ENCODE data around the gene FILIP1.

FILIP1 gene

DNA sequence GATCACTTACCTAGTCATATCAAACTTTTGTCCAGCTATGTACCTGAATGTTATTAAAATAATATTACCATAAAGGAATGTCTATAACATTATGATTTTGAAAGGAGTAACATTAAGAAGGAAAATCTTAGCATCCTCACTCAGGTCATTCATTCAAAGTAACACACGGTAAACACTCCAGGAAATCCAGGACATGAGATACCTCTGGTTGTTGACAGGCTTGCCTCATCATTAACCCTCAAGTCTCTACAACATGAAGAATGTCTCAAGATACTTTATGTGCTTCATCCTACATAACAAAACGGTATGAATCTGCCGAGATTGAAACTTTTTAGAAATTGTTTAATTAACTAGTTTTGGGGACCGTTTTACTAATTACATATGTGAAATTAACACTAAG is 690 bp upstream of the FILIP1 start:
- no peak for DNase-seq

DNA sequence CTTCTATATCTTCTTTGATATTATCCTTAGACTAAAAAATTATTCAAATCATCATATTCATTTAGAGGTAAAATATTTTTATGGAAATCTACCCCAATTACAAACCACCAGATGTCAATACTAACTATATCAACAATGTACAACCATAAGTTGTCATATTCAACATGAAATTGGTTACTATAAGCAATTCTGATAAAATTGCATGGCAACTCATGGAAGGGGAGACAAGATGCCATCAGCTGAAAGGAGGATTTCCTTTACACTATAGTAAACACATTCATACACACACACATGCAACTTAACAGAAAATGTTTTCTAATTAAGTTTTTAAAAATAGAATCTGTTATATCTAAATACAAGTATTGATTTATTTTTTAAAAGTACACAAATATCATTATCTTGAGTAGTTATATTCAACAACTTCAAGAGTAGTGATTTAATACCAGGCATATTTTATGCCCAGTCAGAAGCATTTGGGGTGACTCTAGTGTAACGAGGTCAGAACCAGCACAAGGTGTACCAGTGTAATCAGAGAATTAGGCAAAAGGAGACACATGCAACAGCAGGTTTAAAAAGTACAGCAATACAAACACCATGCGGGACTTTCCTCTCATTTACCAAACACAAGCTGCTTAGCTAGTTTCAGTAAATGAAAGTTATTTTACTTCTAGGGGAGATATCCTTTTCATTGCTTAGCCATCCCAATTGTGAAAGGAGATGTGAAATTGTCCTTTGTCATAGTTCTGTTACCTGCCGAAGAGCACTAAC is 1.0 kb downstream of the FILIP1 start:
- no peak for DNase-seq

GRCh38 chr6:75491291-75491690 is 2.3 kb downstream of the FILIP1 start:
- DNase-seq = no peak

GRCh38 chr6:75490706-75491105 is 2.9 kb downstream of the FILIP1 start:
- no peak for DNase-seq

DNA sequence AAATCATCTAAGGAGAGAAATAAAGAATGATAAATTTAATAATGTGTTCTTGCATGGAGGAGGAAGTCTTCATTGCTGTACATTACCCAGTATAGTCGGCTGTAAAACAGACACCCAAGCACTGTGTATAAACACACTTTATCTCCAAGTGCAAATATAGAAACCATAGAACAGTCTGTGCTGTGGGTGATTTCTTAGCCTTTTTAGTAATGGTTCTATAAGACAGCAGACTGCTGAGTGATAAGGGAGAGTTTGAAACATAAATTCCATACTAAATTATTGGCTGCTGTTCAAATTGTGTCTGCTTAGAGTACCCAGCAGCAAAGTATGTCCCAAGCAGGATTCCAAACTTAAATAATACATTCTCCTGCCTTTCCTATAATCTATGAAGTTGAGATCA is 4.6 kb downstream of the FILIP1 start:
- no peak for DNase-seq

DNA sequence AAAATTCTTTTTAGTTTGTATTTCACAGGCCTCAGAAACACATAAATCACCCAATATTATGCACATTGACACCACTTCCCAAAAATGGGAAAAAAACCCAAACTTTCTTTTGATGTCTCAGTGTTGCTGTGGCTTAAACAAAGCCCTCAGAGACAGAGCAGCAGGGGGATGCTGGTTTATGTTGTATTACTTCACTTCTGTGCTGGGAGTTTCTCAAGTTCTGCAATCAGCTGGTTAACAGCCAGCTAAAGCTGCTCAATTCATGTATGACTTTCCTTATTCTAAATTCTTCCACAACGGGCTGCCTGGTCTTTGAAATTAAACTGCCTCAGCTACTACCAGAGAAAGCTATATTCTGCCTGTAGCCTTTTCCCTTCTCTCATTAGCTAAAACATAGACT is 5.6 kb downstream of the FILIP1 start:
- no peak for DNase-seq

DNA sequence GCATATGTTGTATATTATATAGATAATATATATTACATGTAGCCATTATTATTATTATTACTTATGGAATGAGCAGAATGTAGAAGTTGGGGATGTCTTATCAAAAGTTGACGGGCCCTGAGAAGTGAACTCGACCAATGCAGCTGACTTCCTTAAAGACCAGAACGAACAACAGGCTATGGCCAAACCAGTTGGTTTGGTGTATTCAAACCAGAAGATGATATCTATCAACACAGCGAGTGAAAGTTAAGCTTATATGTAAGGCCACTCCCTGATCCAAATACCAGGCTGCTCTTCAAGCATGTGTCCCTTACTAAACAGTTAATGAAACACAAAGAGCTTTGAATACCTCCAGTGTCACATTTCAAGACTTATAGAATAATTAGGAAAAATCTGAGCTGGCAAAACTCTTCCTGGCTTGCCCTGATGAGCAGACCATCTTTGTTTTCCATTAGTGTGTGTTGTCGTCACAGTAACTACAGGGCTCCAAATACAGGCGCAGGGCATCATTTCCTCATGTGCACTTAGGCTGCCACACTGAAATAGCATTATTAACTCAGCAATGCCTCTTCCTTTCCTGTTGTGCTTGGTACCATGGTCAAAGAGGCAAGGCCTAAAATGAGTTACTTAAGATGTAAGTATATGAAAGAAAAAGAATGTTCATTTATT is 6.6 kb downstream of the FILIP1 start:
- DNase-seq = no peak

DNA sequence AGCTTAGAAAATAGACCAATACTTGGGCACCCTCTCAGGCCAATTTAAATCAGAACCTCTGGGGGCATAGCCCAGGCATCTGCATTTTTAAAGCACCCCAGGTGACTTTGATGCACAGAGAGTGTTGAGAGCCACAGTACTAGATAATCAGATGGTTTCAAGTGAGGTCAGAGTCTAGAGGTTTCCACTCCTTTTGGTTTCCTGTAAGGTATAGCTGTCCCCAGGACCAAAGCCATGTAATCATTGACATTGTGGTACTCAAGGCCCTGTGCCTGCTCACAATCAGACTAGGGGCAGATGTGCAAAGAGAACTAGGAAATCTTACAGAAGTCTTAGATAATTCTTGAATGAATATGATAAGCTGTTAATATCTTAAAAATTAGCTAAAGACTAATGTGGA is 9.1 kb downstream of the FILIP1 start:
- no peak for DNase-seq

DNA sequence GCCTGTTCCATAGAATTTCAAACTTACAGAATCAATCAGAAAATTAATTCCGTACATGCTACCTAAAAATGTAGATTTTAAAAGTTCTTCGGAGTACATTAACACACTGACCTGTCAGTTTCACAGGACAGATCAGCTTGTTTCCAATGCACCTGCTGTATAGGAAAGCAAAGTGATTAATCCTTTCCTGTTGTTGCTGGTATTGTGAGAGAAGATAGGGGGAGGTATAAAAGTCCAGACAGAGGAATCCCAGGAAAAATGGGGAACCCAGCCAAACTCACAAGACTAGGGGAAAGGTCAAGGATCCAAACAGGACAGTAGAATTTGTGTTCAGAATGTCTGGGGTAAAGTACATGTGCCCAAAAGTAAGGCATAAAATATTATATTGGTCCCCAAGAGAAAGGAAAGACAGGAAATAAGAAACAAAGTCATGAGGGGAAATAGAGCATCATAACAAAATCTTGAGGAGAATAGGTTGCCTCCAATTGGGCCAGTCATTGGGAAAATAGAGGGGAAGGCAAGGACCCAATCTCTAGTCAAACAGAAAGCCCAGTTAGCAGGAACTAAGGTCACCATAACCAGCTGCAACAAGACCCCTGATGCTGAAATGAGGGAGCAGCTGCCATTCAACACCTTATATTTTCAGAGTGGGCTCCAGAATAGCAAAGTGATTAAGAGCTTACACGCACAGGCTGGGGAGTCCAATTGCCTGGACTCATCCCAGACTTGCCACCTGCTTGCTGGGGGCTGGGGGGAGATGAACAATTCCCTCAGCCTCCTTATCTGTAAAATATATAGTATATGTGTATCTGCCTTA is 10.3 kb downstream of the FILIP1 start:
- no peak for DNase-seq

DNA sequence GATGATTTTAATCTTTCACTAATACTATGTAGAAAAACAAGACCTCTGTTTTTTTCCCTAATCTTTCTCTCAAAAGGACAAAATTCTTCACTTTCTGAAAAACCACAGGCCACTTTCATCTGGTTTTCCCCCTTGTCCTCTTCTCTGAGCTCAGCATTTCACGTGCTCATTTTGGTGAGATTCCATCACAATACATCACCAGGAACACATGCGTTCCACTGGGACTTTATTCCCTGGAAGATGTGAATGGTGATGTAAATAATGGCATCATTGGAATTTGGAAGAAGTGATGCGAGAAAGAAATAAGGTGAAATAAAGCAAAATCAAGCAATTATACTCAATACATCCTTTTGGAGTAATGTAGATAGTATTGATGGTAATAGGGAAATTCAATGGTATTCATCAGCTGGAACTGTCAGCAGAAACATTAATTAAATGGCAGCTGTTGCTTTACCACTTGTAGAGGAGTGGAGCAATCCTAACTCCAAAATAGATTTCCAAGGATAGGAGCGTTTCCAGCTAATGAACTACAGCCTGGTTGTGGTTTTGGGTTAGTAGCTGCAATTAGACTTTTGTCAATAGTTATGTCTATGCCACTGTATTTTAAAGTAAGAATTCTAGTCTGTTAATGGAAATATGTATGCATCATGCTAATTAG is 11.5 kb downstream of the FILIP1 start:
- DNase-seq = no peak

GRCh38 chr6:75481394-75481793 is 12.2 kb downstream of the FILIP1 start:
- no peak for DNase-seq

- DNase-seq = no peak
Observed at GRCh38 chr6:75480425-75480824, 13.2 kb downstream of the FILIP1 start.

- no peak for DNase-seq
Observed at GRCh38 chr6:75479712-75480111, 13.9 kb downstream of the FILIP1 start.

DNA sequence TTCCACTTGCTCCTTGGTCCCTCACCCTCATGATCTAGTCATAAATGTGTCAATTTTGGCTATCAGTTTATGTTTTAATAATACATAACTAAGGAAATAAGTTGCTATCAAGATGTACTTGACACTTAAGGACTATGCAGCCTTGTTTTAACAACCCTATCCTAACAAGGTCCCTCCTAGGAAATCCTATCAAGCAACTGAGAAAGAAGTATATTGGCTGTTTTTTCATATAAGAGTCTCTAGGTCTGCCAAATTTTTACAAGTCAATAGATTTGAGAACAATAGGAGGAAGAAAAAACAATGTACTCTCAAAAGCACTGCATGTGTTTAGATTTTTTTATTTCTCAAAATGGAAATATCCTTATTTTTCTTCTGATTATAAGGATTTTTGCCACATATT is 14.7 kb downstream of the FILIP1 start:
- no peak for DNase-seq

- DNase-seq = no peak
Observed at GRCh38 chr6:75472885-75473284, 20.7 kb downstream of the FILIP1 start.

- no peak for DNase-seq
Observed at GRCh38 chr6:75467966-75468365, 25.6 kb downstream of the FILIP1 start.

DNA sequence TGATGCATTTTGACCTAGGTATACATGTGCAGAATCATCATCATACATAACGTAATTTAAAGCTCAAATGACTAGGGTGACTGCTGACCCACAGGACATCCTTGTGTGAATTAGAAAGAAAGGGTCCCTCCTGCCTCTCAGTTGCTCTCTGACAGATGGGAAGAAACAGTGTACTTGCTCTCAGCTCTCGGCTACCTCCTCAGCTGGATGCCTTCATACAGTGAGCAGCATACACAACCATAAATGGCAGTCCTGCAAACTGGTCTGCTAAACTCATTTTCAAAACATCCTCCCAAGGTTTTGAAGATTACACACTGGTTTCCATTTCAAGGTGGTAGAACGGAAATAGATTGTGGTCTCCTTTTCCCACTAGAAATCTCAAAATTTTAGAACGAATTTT is 26.3 kb downstream of the FILIP1 start:
- DNase-seq = no peak

- no peak for DNase-seq
Observed at GRCh38 chr6:75466636-75467035, 27.0 kb downstream of the FILIP1 start.

DNA sequence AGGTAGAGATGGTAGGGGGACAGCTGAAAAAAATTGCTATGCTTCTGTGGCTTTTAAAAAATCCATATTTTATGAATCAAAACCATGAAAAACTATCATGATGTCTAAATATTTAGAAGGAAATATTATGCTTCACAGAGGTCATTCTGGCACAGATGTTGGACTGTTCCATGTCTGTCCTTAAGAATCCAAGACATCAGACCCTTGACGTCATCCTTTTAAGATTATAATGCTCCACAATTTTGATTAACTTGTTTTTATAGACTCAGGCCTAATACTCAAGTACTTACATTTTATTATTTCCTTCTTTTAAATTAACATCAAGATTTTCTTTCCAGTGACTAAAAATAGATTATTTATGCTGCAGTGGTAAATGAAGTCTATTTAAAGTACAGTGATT is 29.7 kb downstream of the FILIP1 start:
- no peak for DNase-seq

DNA sequence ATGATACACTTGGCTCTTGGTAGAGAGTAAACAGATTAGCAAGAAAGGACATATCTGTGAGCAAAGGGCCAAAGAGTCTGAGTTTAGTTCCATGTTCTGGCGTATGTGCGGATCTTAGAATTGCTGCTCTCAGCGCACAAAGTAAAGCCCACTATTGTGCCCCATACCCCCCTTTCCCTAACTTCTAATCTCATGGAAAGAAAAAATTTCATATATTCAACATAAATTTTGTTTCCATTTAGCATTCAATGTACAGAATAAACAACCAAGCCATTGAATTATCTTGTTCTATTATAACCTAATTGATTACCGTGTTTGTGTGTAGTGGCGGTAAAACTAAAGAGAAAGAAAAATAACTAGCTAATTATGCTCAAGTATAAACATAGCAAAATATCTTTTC is 30.5 kb downstream of the FILIP1 start:
- no peak for DNase-seq

DNA sequence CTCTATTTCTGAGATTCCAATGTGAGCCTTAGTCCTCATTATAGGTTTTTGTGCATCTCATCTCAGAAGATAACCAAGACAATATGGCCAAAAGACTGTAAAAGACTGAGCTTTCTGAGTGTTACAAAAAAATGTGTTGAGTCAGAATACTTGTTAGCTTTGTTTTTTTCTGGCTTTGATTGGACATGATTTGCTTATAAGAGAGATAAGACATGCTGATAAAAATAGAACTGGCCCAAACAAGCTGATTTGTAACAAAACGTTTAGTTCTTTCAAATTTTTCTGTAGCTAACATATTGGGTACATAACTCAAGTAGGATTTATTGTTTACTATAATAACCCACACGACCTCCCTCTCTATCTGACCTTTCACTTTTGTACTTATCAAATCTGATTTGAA is 32.9 kb downstream of the FILIP1 start:
- DNase-seq = no peak

DNA sequence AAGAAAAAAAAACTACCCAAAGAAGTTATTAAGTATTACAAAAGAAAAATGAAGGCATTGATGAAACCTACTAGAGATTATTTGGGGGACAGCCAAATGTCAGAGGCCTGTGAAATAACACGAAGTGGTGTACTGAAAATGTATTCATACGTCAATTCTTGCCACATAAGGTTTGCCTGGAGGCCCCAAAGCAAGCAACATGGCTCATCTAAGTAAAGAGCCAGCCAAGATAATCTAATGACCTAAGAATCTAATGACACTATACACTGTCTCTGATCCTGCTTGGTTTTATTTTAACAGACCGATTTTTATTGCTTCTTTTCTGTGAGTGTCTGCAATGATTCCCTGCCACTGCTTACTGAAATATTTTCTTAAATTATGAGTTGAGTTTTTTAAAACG is 34.7 kb downstream of the FILIP1 start:
- DNase-seq = no peak

DNA sequence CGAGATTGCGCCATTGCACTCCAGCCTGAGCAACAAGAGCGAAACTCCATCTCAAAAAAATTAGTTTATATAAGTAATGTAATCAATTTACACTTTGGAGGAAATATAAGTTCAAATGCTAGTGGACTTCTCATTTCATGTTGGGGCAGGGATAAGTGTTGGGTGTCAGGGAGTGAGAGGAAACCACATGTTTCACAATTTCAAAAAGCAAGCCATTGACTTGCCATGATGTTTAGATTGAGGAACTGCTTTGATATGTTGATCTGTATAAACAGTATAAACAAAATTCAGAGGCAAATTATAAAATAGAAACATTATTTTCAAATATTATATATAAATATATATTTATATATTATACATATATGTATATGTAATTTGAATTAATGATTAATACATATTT is 42.7 kb downstream of the FILIP1 start:
- DNase-seq = no peak

Measured in DMS79 (cell line).